HepG2 (cell line): ENCODE results near the gene ITPR1. TPM values are rescaled to one million over a fixed set of nuclear protein-coding genes. Genes with fewer than 3 reads are reported as not detected.

Experiments
- CENPX ChIP-seq: sonication (generic); formaldehyde crosslinking; IDR thresholded peaks from 2 replicates; pipeline ENCODE4 v1.9.0; 2021; ENCODE audit warnings: mild to moderate bottlenecking, missing genetic modification reagents, moderate library complexity
- CHCHD3 ChIP-seq: sonication (generic); formaldehyde crosslinking; IDR thresholded peaks from 2 replicates; pipeline ENCODE4 v1.8.0; 2022; ENCODE audit warnings: mild to moderate bottlenecking, missing genetic modification reagents, moderate library complexity
- HINFP ChIP-seq: sonication (generic); formaldehyde crosslinking; IDR thresholded peaks from 2 replicates; pipeline ENCODE4 v1.4.0; 2020; ENCODE audit warnings: low read depth, mild to moderate bottlenecking, missing genetic modification reagents
- MATR3 ChIP-seq: sonication (generic); formaldehyde crosslinking; IDR thresholded peaks from 2 replicates; pipeline ENCODE4 v1.4.0; 2020; ENCODE audit warnings: missing genetic modification reagents
- MIXL1 ChIP-seq: IDR thresholded peaks from 2 replicates; pipeline ENCODE4 v1.6.1; 2016
- PHF5A ChIP-seq: IDR thresholded peaks from one replicate; pipeline ENCODE4 v1.6.1; 2018; ENCODE audit warnings: low read depth, missing genetic modification reagents; ENCODE audit not compliant: unreplicated experiment
- PLSCR1 ChIP-seq: sonication (generic); formaldehyde crosslinking; IDR thresholded peaks from 2 replicates; pipeline ENCODE4 v1.5.0; 2020; ENCODE audit warnings: missing genetic modification reagents, mild to moderate bottlenecking, borderline replicate concordance
- UBTF ChIP-seq: sonication (generic); formaldehyde crosslinking; IDR thresholded peaks from 2 replicates; pipeline ENCODE4 v1.4.0; 2020; ENCODE audit warnings: mild to moderate bottlenecking, missing genetic modification reagents
- ZHX1 ChIP-seq: sonication (generic); formaldehyde crosslinking; IDR thresholded peaks from 2 replicates; pipeline ENCODE4 v1.8.1; 2022; ENCODE audit warnings: low read depth, mild to moderate bottlenecking, missing genetic modification reagents
- ZMYM2 ChIP-seq: sonication (generic); formaldehyde crosslinking; IDR thresholded peaks from 2 replicates; pipeline ENCODE4 v1.8.0; 2022; ENCODE audit warnings: mild to moderate bottlenecking, missing genetic modification reagents
- ZNF496 ChIP-seq: sonication (generic); formaldehyde crosslinking; IDR thresholded peaks from 2 replicates; pipeline ENCODE4 v1.8.1; 2023; ENCODE audit warnings: mild to moderate bottlenecking, moderate library complexity, missing genetic modification reagents; ENCODE audit not compliant: insufficient replicate concordance
- ZNF512 ChIP-seq: sonication (generic); formaldehyde crosslinking; IDR thresholded peaks from 2 replicates; pipeline ENCODE4 v1.4.0; 2020; ENCODE audit warnings: mild to moderate bottlenecking, missing genetic modification reagents
- ZNF556 ChIP-seq: sonication (generic); formaldehyde crosslinking; IDR thresholded peaks from 2 replicates; pipeline ENCODE4 v1.4.0; 2020; ENCODE audit warnings: mild to moderate bottlenecking, missing genetic modification reagents, borderline replicate concordance
- ZNF576 ChIP-seq: sonication (generic); formaldehyde crosslinking; IDR thresholded peaks from 2 replicates; pipeline ENCODE4 v1.4.0; 2020; ENCODE audit warnings: mild to moderate bottlenecking, missing genetic modification reagents
- ZXDC ChIP-seq: sonication (generic); formaldehyde crosslinking; IDR thresholded peaks from 2 replicates; pipeline ENCODE4 v1.5.0; 2020; ENCODE audit warnings: mild to moderate bottlenecking, missing genetic modification reagents
- polyA plus RNA-seq, 8 experiments: library from polyadenylated mRNA; depleted of rRNA in 3 of 8; stranded (reverse) in 7 of 8; unstranded in 1 of 8; fragments of >200 nt; fragmentation: Illumina TruSeq in 4 of 8; extraction: Trizol in 4 of 8; gene quantifications; 2 replicates each; pipeline versions ENCODE4 v1.2.1 to v1.2.3, GENCODE V29; 2011 to 2016; ENCODE audit warnings: low read depth in 4 of 8, missing spikeins in 1 of 8, mixed read lengths in 1 of 8; ENCODE audit not compliant: insufficient read depth in 1 of 8
- total RNA-seq, 5 experiments: library from RNA; depleted of rRNA; stranded (reverse); fragments of >200 nt; fragmentation: Illumina TruSeq; extraction: Trizol; gene quantifications; 2 replicates each; pipeline ENCODE4 v1.2.3, GENCODE V29; 2016; ENCODE audit warnings: low read depth in 1 of 5

Gene ITPR1
- total and polyA plus RNA-seq, 2 of the 13 experiments (the other 11 are each of a cell fraction or from before 2014, with no cell fraction given), result 10.0 to 11.4 TPM

- TF ChIP-seq ZHX1 (no peak), PLSCR1 (CRISPR knock-in tag) (no peak), CHCHD3 (CRISPR knock-in tag) (no peak), ZNF576 (CRISPR knock-in tag) (no peak), HINFP (CRISPR knock-in tag) (no peak), ZNF496 (CRISPR knock-in tag) (no peak), ZMYM2 (CRISPR knock-in tag) (no peak), PHF5A (CRISPR knock-in tag) (no peak), CENPX (no peak), ZNF556 (CRISPR knock-in tag) (no peak), MATR3 (CRISPR knock-in tag) (no peak), MIXL1 (CRISPR knock-in tag) (0 out of 2 replicates have a peak, but pooled peaks have one; percentile 25), ZXDC (CRISPR knock-in tag) (no peak), UBTF (CRISPR knock-in tag) (no peak), ZNF512 (CRISPR knock-in tag) (no peak)
Measured at GRCh38 chr3:4722103-4722502, 229.0 kb downstream of the ITPR1 start (continued).
